ENCODE data around the gene KRTAP5-5.
"Not testable (repeated sequence)": the region's sequence is repeated elsewhere in the genome, so short reads cannot be mapped to it uniquely, and the experiment has no call there.

The KRTAP5-5 gene

GRCh38 chr11:1607901-1608300, 21.7 kb upstream of the KRTAP5-5 start:
- DNase-seq = not testable (repeated sequence)

GRCh38 chr11:1608363-1608762, 21.2 kb upstream of the KRTAP5-5 start, which contains the start of gene KRTAP5-3:
Gene KRTAP5-3, minus strand, starts transcription at chr11:1608463. Its CDS starts 78 bp downstream, at chr11:1608385.
- no peak for DNase-seq

- no peak for DNase-seq
Measured at GRCh38 chr11:1618231-1618630, 11.3 kb upstream of the KRTAP5-5 start.

- DNase-seq = no peak
Measured at GRCh38 chr11:1619449-1619848, 10.1 kb upstream of the KRTAP5-5 start.

GRCh38 chr11:1622086-1622485, 7.5 kb upstream of the KRTAP5-5 start, which contains the start of gene KRTAP5-4:
Gene KRTAP5-4, minus strand, starts transcription at chr11:1622138. Its CDS starts 45 bp downstream, at chr11:1622093.
- no peak for DNase-seq

- DNase-seq = no peak
Measured at GRCh38 chr11:1623716-1624115, 5.9 kb upstream of the KRTAP5-5 start.

GRCh38 chr11:1624621-1625020, 5.0 kb upstream of the KRTAP5-5 start:
- DNase-seq = no peak

- DNase-seq = no peak
Measured at GRCh38 chr11:1625541-1625940, 4.0 kb upstream of the KRTAP5-5 start.

- DNase-seq = peak; percentile 64
Measured at GRCh38 chr11:1628506-1629325, 859 bp upstream of the KRTAP5-5 start.

GRCh38 chr11:1630271-1630670, 696 bp downstream of the KRTAP5-5 start:
- no peak for DNase-seq

- no peak for DNase-seq
Measured at GRCh38 chr11:1631066-1631568, 1.5 kb downstream of the KRTAP5-5 start.

- no peak for DNase-seq
Measured at GRCh38 chr11:1632053-1632714, 2.6 kb downstream of the KRTAP5-5 start.

- DNase-seq = no peak
Measured at GRCh38 chr11:1633864-1634263, 4.3 kb downstream of the KRTAP5-5 start.

GRCh38 chr11:1636291-1636950, 6.8 kb downstream of the KRTAP5-5 start:
- no peak for DNase-seq

- DNase-seq = no peak
Measured at GRCh38 chr11:1637628-1638027, 8.1 kb downstream of the KRTAP5-5 start.

- no peak for DNase-seq
Measured at GRCh38 chr11:1638344-1638743, 8.8 kb downstream of the KRTAP5-5 start.

- DNase-seq = no peak
Measured at GRCh38 chr11:1639102-1639620, 9.6 kb downstream of the KRTAP5-5 start.

GRCh38 chr11:1639666-1640065, 10.1 kb downstream of the KRTAP5-5 start:
- DNase-seq = no peak

GRCh38 chr11:1640076-1640946, 10.7 kb downstream of the KRTAP5-5 start:
- peak; percentile 31 for DNase-seq

GRCh38 chr11:1641096-1641495, 11.5 kb downstream of the KRTAP5-5 start:
- no peak for DNase-seq

- no peak for DNase-seq
Measured at GRCh38 chr11:1642288-1643145, 12.9 kb downstream of the KRTAP5-5 start.
